GM12878 (cell line): ENCODE data around the gene GLTP. TPM values are rescaled to one million over a fixed set of nuclear protein-coding genes. Genes with fewer than 3 reads are reported as not detected.
A peak's percentile ranks its signal among the peaks of the same experiment; 100 is the strongest.

Experiments used
- BMI1 ChIP-seq: fragments of 450-650 bp; IDR thresholded peaks from 2 replicates; pipeline ENCODE4 v1.6.1; 2016; ENCODE audit warnings: mild to moderate bottlenecking, moderate library complexity, borderline replicate concordance
- CEBPB ChIP-seq, 2 experiments: fragments of 150-350 bp in 1 of 2; IDR thresholded peaks; 2 replicates each; pipeline ENCODE4 v1.6.1; 2012 to 2014; ENCODE audit warnings: low read depth in 2 of 2, low read length in 2 of 2, borderline replicate concordance in 1 of 2, inconsistent platforms in 1 of 2
- CHD1 ChIP-seq: IDR thresholded peaks from 2 replicates; pipeline ENCODE4 v1.6.1; 2012; ENCODE audit warnings: low read depth, low read length, improper control_type of control experiment
- HCFC1 ChIP-seq: fragments of 150-350 bp; IDR thresholded peaks from 2 replicates; pipeline ENCODE4 v1.6.1; 2014; ENCODE audit warnings: low read length
- MEF2B ChIP-seq: fragments of 450-650 bp; IDR thresholded peaks from 2 replicates; pipeline ENCODE4 v1.6.1; 2018; ENCODE audit warnings: mild to moderate bottlenecking, moderate library complexity; ENCODE audit not compliant: partially characterized antibody, poor library complexity, severe bottlenecking
- MTA3 ChIP-seq: IDR thresholded peaks from 2 replicates; pipeline ENCODE4 v1.6.1; 2012; ENCODE audit warnings: low read length, inconsistent platforms, borderline replicate concordance
- MXI1 ChIP-seq: fragments of 150-350 bp; IDR thresholded peaks from 2 replicates; pipeline ENCODE4 v1.6.1; 2011; ENCODE audit warnings: low read depth, mild to moderate bottlenecking, inconsistent platforms, low read length, improper control_type of control experiment
- NFXL1 ChIP-seq: fragments of 450-650 bp; IDR thresholded peaks from 2 replicates; pipeline ENCODE4 v1.6.1; 2017; ENCODE audit warnings: antibody characterized with exemption, mild to moderate bottlenecking, borderline replicate concordance
- NFYB ChIP-seq: IDR thresholded peaks from 2 replicates; pipeline ENCODE4 v1.6.1; 2011; ENCODE audit warnings: low read depth, mild to moderate bottlenecking, low read length, improper control_type of control experiment, moderate library complexity; ENCODE audit not compliant: insufficient read depth
- RCOR1 ChIP-seq: conservative IDR thresholded peaks from 2 replicates; pipeline ENCODE4 v1.6.1; 2012; ENCODE audit warnings: low read depth, low read length, improper control_type of control experiment
- RUNX3 ChIP-seq: IDR thresholded peaks from 2 replicates; pipeline ENCODE4 v1.6.1; 2012; ENCODE audit warnings: low read length, inconsistent platforms
- SMAD5 ChIP-seq: IDR thresholded peaks from 2 replicates; pipeline ENCODE4 v1.6.1; 2016; ENCODE audit warnings: antibody characterized with exemption, low read depth
- SP1 ChIP-seq: IDR thresholded peaks from one replicate; pipeline ENCODE4 v1.6.1; 2011; ENCODE audit warnings: low read depth, low read length
- STAT3 ChIP-seq: IDR thresholded peaks from 2 replicates; pipeline ENCODE4 v1.6.1; 2011; ENCODE audit warnings: low read depth, low read length, improper control_type of control experiment
- TARDBP ChIP-seq: IDR thresholded peaks from 2 replicates; pipeline ENCODE4 v1.6.1; 2016; ENCODE audit warnings: borderline replicate concordance
- TCF12 ChIP-seq: IDR thresholded peaks from 2 replicates; pipeline ENCODE4 v1.6.1; 2011; ENCODE audit warnings: low read depth, mild to moderate bottlenecking, low read length
- ZZZ3 ChIP-seq: IDR thresholded peaks from 2 replicates; pipeline ENCODE4 v1.6.1; 2011; ENCODE audit warnings: low read depth; ENCODE audit not compliant: control insufficient read depth, insufficient read length
- polyA plus RNA-seq, 11 experiments: library from polyadenylated mRNA; depleted of rRNA in 4 of 11; unstranded in 6 of 11; stranded (reverse) in 5 of 11; fragments of >200 nt; fragmentation: Nextera tagmentation in 4 of 11; fragmentation: Illumina TruSeq in 1 of 11; extraction: Ambion mirVana in 4 of 11; extraction: Trizol in 1 of 11; gene quantifications; 1 replicate in 1 of 11; 2 replicates in 10 of 11; pipeline versions ENCODE4 v1.2.1 to v1.2.3, GENCODE V29; 2011 to 2016; ENCODE audit warnings: inconsistent platforms in 2 of 11, missing spikeins in 2 of 11, low read depth in 1 of 11
- total RNA-seq, 4 experiments: library from RNA; depleted of rRNA in 3 of 4; stranded (reverse); fragments of >200 nt in 3 of 4; fragmentation: Illumina TruSeq in 1 of 4; extraction: Trizol in 1 of 4; gene quantifications; 2 replicates each; pipeline versions ENCODE4 v1.2.1 to v1.2.3, GENCODE V29; 2013 to 2021
- TF ChIP-seq, protein P1 (sequence below), 3 experiments: IDR thresholded peaks in 2 of 3; conservative IDR thresholded peaks in 1 of 3; 2 replicates each; pipeline ENCODE4 v1.5.1; 2011; ENCODE audit warnings: low read depth in 3 of 3, low read length in 3 of 3, mild to moderate bottlenecking in 3 of 3, control low read depth in 2 of 3, moderate library complexity in 2 of 3, inconsistent platforms in 1 of 3, mixed read lengths in 1 of 3; ENCODE audit not compliant: control insufficient read depth in 2 of 3, insufficient read depth in 1 of 3; ENCODE audit errors: extremely low read depth in 1 of 3
- TF ChIP-seq, protein P2 (sequence below): IDR thresholded peaks from 2 replicates; pipeline ENCODE4 v1.6.1; 2012; ENCODE audit warnings: improper control_type of control experiment, low read depth, low read length; ENCODE audit not compliant: insufficient replicate concordance
- TF ChIP-seq, protein P3 (sequence below): fragments of 450-650 bp; IDR thresholded peaks from 2 replicates; pipeline ENCODE4 v1.6.1; 2016; ENCODE audit warnings: mild to moderate bottlenecking
- TF ChIP-seq, protein P4 (sequence below): IDR thresholded peaks from 2 replicates; pipeline ENCODE4 v1.6.1; 2011; ENCODE audit warnings: low read depth, low read length, improper control_type of control experiment, borderline replicate concordance

The GLTP gene
- total and polyA plus RNA-seq, 10 of the 15 experiments (the other 5 are each of a cell fraction or from before 2014, with no cell fraction given) = 16.8 to 44.0 (median 25.3) TPM

DNA sequence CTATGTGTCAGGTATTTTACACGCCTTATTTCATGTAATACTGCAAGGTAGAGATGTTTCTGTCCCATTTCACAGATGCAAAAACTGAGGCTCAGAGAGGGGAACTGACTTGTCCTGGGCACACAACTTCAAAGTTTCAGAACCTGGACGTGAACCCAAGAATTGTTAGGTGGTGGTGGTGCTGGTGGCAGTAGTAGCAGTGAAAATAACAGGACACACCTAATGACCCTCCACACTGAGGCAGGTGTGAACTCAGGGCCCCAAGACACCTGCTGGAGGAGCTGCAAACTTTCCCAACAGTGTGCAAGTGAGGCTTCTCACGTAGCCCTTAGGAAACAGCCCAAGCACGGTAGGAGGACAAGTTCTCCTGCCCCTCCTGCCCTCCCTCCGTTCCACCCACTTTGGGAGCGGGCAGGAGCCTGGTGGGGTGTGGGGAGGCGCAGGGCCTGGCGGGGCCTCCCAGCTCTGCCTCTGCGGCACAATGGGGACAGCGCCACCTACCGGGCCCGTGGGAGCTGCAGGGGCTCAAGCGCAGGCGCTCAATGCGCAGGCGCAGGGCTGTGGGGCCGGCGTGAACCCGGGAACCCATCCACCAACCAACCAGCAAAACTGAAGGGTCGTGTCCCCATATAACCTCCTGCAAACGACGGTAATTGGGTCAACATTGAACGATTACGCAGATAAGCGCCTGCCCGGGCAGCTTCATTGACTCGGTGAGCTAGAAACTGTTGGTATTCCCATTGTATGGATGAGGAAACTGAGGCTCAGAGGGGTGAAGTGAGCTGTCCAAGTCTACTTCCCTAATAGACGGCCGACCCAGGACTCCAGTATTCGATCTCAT lies 35.1 kb downstream of the GLTP start (continued):
- TF ChIP-seq, protein P1, sequence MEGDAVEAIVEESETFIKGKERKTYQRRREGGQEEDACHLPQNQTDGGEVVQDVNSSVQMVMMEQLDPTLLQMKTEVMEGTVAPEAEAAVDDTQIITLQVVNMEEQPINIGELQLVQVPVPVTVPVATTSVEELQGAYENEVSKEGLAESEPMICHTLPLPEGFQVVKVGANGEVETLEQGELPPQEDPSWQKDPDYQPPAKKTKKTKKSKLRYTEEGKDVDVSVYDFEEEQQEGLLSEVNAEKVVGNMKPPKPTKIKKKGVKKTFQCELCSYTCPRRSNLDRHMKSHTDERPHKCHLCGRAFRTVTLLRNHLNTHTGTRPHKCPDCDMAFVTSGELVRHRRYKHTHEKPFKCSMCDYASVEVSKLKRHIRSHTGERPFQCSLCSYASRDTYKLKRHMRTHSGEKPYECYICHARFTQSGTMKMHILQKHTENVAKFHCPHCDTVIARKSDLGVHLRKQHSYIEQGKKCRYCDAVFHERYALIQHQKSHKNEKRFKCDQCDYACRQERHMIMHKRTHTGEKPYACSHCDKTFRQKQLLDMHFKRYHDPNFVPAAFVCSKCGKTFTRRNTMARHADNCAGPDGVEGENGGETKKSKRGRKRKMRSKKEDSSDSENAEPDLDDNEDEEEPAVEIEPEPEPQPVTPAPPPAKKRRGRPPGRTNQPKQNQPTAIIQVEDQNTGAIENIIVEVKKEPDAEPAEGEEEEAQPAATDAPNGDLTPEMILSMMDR (IDR thresholded peaks at IDR 0.05 in 2 of 3, conservative IDR thresholded peaks at IDR 0.05 in 1 of 3; ENCODE audit: control insufficient read depth in 2 of 3, extremely low read depth in 1 of 3, insufficient read depth in 1 of 3, low read depth in 3 of 3, low read length in 3 of 3) = peak; percentile 98 to 99 (median 98); a peak in 5 of 6 replicates
- TF ChIP-seq, protein P2, sequence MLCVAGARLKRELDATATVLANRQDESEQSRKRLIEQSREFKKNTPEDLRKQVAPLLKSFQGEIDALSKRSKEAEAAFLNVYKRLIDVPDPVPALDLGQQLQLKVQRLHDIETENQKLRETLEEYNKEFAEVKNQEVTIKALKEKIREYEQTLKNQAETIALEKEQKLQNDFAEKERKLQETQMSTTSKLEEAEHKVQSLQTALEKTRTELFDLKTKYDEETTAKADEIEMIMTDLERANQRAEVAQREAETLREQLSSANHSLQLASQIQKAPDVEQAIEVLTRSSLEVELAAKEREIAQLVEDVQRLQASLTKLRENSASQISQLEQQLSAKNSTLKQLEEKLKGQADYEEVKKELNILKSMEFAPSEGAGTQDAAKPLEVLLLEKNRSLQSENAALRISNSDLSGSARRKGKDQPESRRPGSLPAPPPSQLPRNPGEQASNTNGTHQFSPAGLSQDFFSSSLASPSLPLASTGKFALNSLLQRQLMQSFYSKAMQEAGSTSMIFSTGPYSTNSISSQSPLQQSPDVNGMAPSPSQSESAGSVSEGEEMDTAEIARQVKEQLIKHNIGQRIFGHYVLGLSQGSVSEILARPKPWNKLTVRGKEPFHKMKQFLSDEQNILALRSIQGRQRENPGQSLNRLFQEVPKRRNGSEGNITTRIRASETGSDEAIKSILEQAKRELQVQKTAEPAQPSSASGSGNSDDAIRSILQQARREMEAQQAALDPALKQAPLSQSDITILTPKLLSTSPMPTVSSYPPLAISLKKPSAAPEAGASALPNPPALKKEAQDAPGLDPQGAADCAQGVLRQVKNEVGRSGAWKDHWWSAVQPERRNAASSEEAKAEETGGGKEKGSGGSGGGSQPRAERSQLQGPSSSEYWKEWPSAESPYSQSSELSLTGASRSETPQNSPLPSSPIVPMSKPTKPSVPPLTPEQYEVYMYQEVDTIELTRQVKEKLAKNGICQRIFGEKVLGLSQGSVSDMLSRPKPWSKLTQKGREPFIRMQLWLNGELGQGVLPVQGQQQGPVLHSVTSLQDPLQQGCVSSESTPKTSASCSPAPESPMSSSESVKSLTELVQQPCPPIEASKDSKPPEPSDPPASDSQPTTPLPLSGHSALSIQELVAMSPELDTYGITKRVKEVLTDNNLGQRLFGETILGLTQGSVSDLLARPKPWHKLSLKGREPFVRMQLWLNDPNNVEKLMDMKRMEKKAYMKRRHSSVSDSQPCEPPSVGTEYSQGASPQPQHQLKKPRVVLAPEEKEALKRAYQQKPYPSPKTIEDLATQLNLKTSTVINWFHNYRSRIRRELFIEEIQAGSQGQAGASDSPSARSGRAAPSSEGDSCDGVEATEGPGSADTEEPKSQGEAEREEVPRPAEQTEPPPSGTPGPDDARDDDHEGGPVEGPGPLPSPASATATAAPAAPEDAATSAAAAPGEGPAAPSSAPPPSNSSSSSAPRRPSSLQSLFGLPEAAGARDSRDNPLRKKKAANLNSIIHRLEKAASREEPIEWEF = no peak
- TF ChIP-seq HCFC1 = no peak
- no peak for TF ChIP-seq CEBPB (IDR thresholded peaks at IDR 0.05; ENCODE audit: borderline replicate concordance in 1 of 2, low read depth in 2 of 2, low read length in 2 of 2)
- TF ChIP-seq, protein P3, sequence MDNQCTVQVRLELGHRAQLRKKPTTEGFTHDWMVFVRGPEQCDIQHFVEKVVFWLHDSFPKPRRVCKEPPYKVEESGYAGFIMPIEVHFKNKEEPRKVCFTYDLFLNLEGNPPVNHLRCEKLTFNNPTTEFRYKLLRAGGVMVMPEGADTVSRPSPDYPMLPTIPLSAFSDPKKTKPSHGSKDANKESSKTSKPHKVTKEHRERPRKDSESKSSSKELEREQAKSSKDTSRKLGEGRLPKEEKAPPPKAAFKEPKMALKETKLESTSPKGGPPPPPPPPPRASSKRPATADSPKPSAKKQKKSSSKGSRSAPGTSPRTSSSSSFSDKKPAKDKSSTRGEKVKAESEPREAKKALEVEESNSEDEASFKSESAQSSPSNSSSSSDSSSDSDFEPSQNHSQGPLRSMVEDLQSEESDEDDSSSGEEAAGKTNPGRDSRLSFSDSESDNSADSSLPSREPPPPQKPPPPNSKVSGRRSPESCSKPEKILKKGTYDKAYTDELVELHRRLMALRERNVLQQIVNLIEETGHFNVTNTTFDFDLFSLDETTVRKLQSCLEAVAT = no peak
- TF ChIP-seq TARDBP = no peak
- TF ChIP-seq BMI1 = no peak
- no peak for TF ChIP-seq ZZZ3
- no peak for TF ChIP-seq SMAD5
- no peak for TF ChIP-seq CHD1
- TF ChIP-seq RCOR1 = no peak
- no peak for TF ChIP-seq MTA3
- TF ChIP-seq MXI1 = no peak
- TF ChIP-seq STAT3 = no peak
- 0 out of 2 replicates have a peak, but pooled peaks have one; percentile 20 for TF ChIP-seq TCF12
- TF ChIP-seq NFYB = no peak
- TF ChIP-seq, protein P4, sequence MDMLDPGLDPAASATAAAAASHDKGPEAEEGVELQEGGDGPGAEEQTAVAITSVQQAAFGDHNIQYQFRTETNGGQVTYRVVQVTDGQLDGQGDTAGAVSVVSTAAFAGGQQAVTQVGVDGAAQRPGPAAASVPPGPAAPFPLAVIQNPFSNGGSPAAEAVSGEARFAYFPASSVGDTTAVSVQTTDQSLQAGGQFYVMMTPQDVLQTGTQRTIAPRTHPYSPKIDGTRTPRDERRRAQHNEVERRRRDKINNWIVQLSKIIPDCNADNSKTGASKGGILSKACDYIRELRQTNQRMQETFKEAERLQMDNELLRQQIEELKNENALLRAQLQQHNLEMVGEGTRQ = no peak
- TF ChIP-seq RUNX3 = peak; percentile 6; the same call in 1 of the 2 replicates
- TF ChIP-seq NFXL1 = no peak
- no peak for TF ChIP-seq MEF2B
- TF ChIP-seq SP1 = peak; percentile 28
